CD14-positive monocyte (primary cell): Measurements from ENCODE around the gene IGSF9. TPM values are rescaled to one million over a fixed set of nuclear protein-coding genes. Genes with fewer than 3 reads are reported as not detected.

Experiments
- DNase-seq, 3 donors: peaks; one replicate each; pipeline ENCODE4 v3.0.0-alpha.2; 2011 to 2022
- H2AFZ ChIP-seq: 2 replicates; pipeline ENCODE4 v1.6.0; 2012; ENCODE audit warnings: mild to moderate bottlenecking, low read depth, low read length, inconsistent platforms; ENCODE audit not compliant: insufficient read depth, poor library complexity, severe bottlenecking
- H3K27ac ChIP-seq, 2 donors: 1 replicate in 1 of 2; 2 replicates in 1 of 2; pipeline ENCODE4 v1.5.1; 2012 to 2013; ENCODE audit warnings: low read length in 2 of 2, control low read depth in 1 of 2, inconsistent platforms in 1 of 2, low read depth in 1 of 2, mild to moderate bottlenecking in 1 of 2
- H3K27me3 ChIP-seq, 2 donors: one replicate each; pipeline versions ENCODE4 v1.6.0 to v1.6.1; 2011 to 2013; ENCODE audit warnings: low read length in 2 of 2; ENCODE audit not compliant: control insufficient read depth in 2 of 2, insufficient read depth in 2 of 2
- H3K36me3 ChIP-seq, 2 donors: replicated peaks in 1 of 2; 1 replicate in 1 of 2; 2 replicates in 1 of 2; pipeline versions ENCODE4 v1.5.1 to v1.6.1; 2012 to 2013; ENCODE audit warnings: low read length in 2 of 2, control low read depth in 1 of 2, inconsistent platforms in 1 of 2, mild to moderate bottlenecking in 1 of 2; ENCODE audit not compliant: insufficient read depth in 2 of 2, control insufficient read depth in 1 of 2
- H3K4me1 ChIP-seq, 2 donors: 1 replicate in 1 of 2; 2 replicates in 1 of 2; pipeline versions ENCODE4 v1.5.1 to v1.6.1; 2012 to 2013; ENCODE audit warnings: low read length in 2 of 2, control low read depth in 1 of 2, inconsistent platforms in 1 of 2, mild to moderate bottlenecking in 1 of 2, moderate library complexity in 1 of 2; ENCODE audit not compliant: insufficient read depth in 2 of 2, control insufficient read depth in 1 of 2
- H3K4me2 ChIP-seq: replicated peaks from 2 replicates; pipeline ENCODE3; 2012; ENCODE audit warnings: low read length, moderate library complexity, mild to moderate bottlenecking; ENCODE audit not compliant: poor library complexity, severe bottlenecking; ENCODE audit errors: extremely low read depth
- H3K4me3 ChIP-seq, 3 experiments: fragments of 200-600 bp in 1 of 3; sonication (generic) in 1 of 3; replicated peaks in 1 of 3; 1 replicate in 2 of 3; 2 replicates in 1 of 3; pipeline ENCODE4 v1.5.1; 2011 to 2013; ENCODE audit warnings: low read length in 3 of 3, mild to moderate bottlenecking in 3 of 3, control low read depth in 2 of 3, low read depth in 2 of 3, inconsistent platforms in 1 of 3, moderate library complexity in 1 of 3
- H3K79me2 ChIP-seq: 2 replicates; pipeline ENCODE4 v1.6.0; 2012; ENCODE audit warnings: mild to moderate bottlenecking, control low read depth, inconsistent platforms, low read length, moderate library complexity; ENCODE audit not compliant: insufficient read depth
- H3K9ac ChIP-seq: 2 replicates; pipeline ENCODE4 v1.6.0; 2017; ENCODE audit warnings: low read length, mild to moderate bottlenecking; ENCODE audit not compliant: insufficient read depth, poor library complexity, severe bottlenecking
- H3K9me3 ChIP-seq, 2 donors: replicated peaks in 1 of 2; 1 replicate in 1 of 2; 2 replicates in 1 of 2; pipeline versions ENCODE4 v1.5.1 to v1.6.1; 2012 to 2013; ENCODE audit warnings: low read length in 2 of 2, control low read depth in 1 of 2; ENCODE audit not compliant: control insufficient read depth in 1 of 2, insufficient read depth in 1 of 2
- H4K20me1 ChIP-seq: 2 replicates; pipeline ENCODE4 v1.6.0; 2012; ENCODE audit warnings: mild to moderate bottlenecking, low read length, control low read depth, moderate library complexity; ENCODE audit not compliant: insufficient read depth
- H3K27ac Mint-ChIP-seq, 7 donors: one replicate each; pipeline ENCODE4 v1.8.0; 2020; ENCODE audit warnings: mild to moderate bottlenecking in 7 of 7, mixed read lengths in 7 of 7, moderate library complexity in 6 of 7, inconsistent platforms in 2 of 7
- H3K27me3 Mint-ChIP-seq, 3 donors: one replicate each; pipeline ENCODE4 v1.8.0; 2021 to 2022; ENCODE audit warnings: low read depth in 3 of 3, mild to moderate bottlenecking in 3 of 3, mixed read lengths in 3 of 3, moderate library complexity in 3 of 3, inconsistent platforms in 1 of 3
- H3K36me3 Mint-ChIP-seq, 2 donors: one replicate each; pipeline ENCODE4 v1.8.0; 2020; ENCODE audit warnings: mixed read lengths in 2 of 2, inconsistent platforms in 1 of 2, mild to moderate bottlenecking in 1 of 2
- H3K4me1 Mint-ChIP-seq: one replicate; pipeline ENCODE4 v1.8.0; 2020; ENCODE audit warnings: mild to moderate bottlenecking, mixed read lengths
- H3K4me3 Mint-ChIP-seq, 2 donors: one replicate each; pipeline ENCODE4 v1.8.0; 2020; ENCODE audit warnings: mild to moderate bottlenecking in 2 of 2, mixed read lengths in 2 of 2, moderate library complexity in 1 of 2
- H3K9me3 Mint-ChIP-seq, 7 donors: one replicate each; pipeline ENCODE4 v1.8.0; 2020 to 2022; ENCODE audit warnings: mixed read lengths in 7 of 7, mild to moderate bottlenecking in 6 of 7, moderate library complexity in 6 of 7, inconsistent platforms in 2 of 7
- CTCF ChIP-seq: fragments of 200-600 bp; IDR thresholded peaks from one replicate; pipeline ENCODE4 v1.8.0; 2022; ENCODE audit warnings: antibody characterized with exemption, mild to moderate bottlenecking
- WGBS: methylation state at CpG from one replicate; pipeline ENCODE4 v1.1.5; 2013; ENCODE audit warnings: missing lambda C conversion rate; ENCODE audit not compliant: insufficient coverage; 5-methylcytosine and 5-hydroxymethylcytosine counted together
- intact Hi-C, 2 donors: fragments of 100-400 bp; cut with micrococcal nuclease; formaldehyde crosslinking; loops; one replicate each; pipeline versions ENCODE4 v1.15.0 to v1.15.1; 2023
- polyA plus RNA-seq, 3 donors: library from polyadenylated mRNA; depleted of rRNA in 1 of 3; unstranded in 2 of 3; stranded (reverse) in 1 of 3; fragments of 300-500 nt in 2 of 3; fragments of >200 nt in 1 of 3; fragmentation: Illumina TruSeq in 2 of 3; gene quantifications; 1 replicate in 2 of 3; 2 replicates in 1 of 3; pipeline ENCODE4 v1.2.3, GENCODE V29; 2012 to 2021

IGSF9 gene
- polyA plus RNA-seq, 3 donors, result 0.04 TPM; not detected in 2

- no peak for TF ChIP-seq CTCF
- no peak overlapping the region for H2AFZ ChIP-seq
- 100% methylated on average over 2 of the region's 2 CpGs for WGBS
- H3K9me3 ChIP-seq, result no peaks in the 10 kb centered on the region
- H3K27me3 ChIP-seq, result peaks cover 0 to 5% of the 10 kb centered on the region in 2 donors
- H3K9me3 Mint-ChIP-seq, result peaks cover 0 to 3% (median 0%) of the 10 kb centered on the region in 7 donors
- intact Hi-C loops, result no loop called here
- peaks cover 9 to 14% of the 10 kb centered on the region in 2 donors for H3K4me1 ChIP-seq
- no peaks in the 10 kb centered on the region for H4K20me1 ChIP-seq
- DNase-seq, result no peak
- H3K4me2 ChIP-seq, result no peak overlapping the region
- no peak overlapping the region for H3K9ac ChIP-seq
- H3K36me3 Mint-ChIP-seq, result no peaks in the 10 kb centered on the region
- H3K36me3 ChIP-seq, result no peaks in the 10 kb centered on the region
- H3K27ac ChIP-seq, result no peak overlapping the region
- no peaks in the 10 kb centered on the region for H3K79me2 ChIP-seq
- H3K27ac Mint-ChIP-seq, result no peak overlapping the region
- no peak overlapping the region for H3K4me3 ChIP-seq
- peaks cover 15% of the 10 kb centered on the region for H3K4me1 Mint-ChIP-seq
- no peak overlapping the region for H3K4me3 Mint-ChIP-seq
- peaks cover 2 to 13% (median 4%) of the 10 kb centered on the region in 3 donors for H3K27me3 Mint-ChIP-seq
Observed at GRCh38 chr1:159994896-159995295, 49.5 kb upstream of the IGSF9 start.

- H3K4me1 Mint-ChIP-seq, result peaks cover 15% of the 10 kb centered on the region
- TF ChIP-seq CTCF, result no peak
- 100% methylated on average over 1 of the region's 2 CpGs for WGBS
- peaks cover 0 to 10% (median 2%) of the 10 kb centered on the region in 3 donors for H3K27me3 Mint-ChIP-seq
- Histone ChIP-seq H3K79me2 (no peaks in the 10 kb centered on the region), H3K4me3 (no peak overlapping the region), H3K27me3 (peaks cover 0 to 3% of the 10 kb centered on the region in 2 donors), H3K4me2 (no peak overlapping the region), H4K20me1 (no peaks in the 10 kb centered on the region), H3K27ac (no peak overlapping the region), H3K4me1 (peaks cover 9 to 14% of the 10 kb centered on the region in 2 donors), H3K36me3 (no peaks in the 10 kb centered on the region), H2AFZ (no peak overlapping the region), H3K9ac (no peak overlapping the region), H3K9me3 (no peaks in the 10 kb centered on the region)
- H3K27ac Mint-ChIP-seq, result no peak overlapping the region
- H3K9me3 Mint-ChIP-seq, result peaks cover 0 to 1% (median 0%) of the 10 kb centered on the region in 7 donors
- intact Hi-C loops, result no loop called here
- H3K4me3 Mint-ChIP-seq, result no peak overlapping the region
- DNase-seq, result no peak
- no peaks in the 10 kb centered on the region for H3K36me3 Mint-ChIP-seq
Observed at GRCh38 chr1:159993911-159994310, 48.5 kb upstream of the IGSF9 start.
